Measurements from ENCODE around the gene PIK3CB. TPM values are rescaled to one million over a fixed set of nuclear protein-coding genes. Genes with fewer than 3 reads are reported as not detected.

Gene PIK3CB
- total RNA-seq (11.7 TPM), polyA plus RNA-seq (20.2 TPM)
- long read RNA-seq, donor 1, result 0 reads
- long read RNA-seq, donor 2, partial matches to known transcripts, result 6 of 6 reads
- long read RNA-seq, donor 2, other reads (novel, unspliced or antisense), result 0 of 6 reads
- long read RNA-seq, donor 3, full-length matches to known transcripts, result 2 of 2 reads
- long read RNA-seq, donor 3, partial matches to known transcripts, result 0 of 2 reads
- long read RNA-seq, donor 3, other reads (novel, unspliced or antisense), result 0 of 2 reads
- long read RNA-seq, donor 4, full-length matches to known transcripts, result 1 of 1 reads
- long read RNA-seq, donor 4, partial matches to known transcripts, result 0 of 1 reads
- long read RNA-seq, donor 4, other reads (novel, unspliced or antisense), result 0 of 1 reads
- long read RNA-seq, donor 5, result 0 reads
- long read RNA-seq, donor 6, result 0 reads
- long read RNA-seq, donor 7, full-length matches to known transcripts, result 1 of 1 reads
- long read RNA-seq, donor 7, partial matches to known transcripts, result 0 of 1 reads
- long read RNA-seq, donor 7, other reads (novel, unspliced or antisense), result 0 of 1 reads
- long read RNA-seq, donor 8, result 0 reads
- long read RNA-seq, donor 9, full-length matches to known transcripts, result 1 of 1 reads
- long read RNA-seq, donor 9, partial matches to known transcripts, result 0 of 1 reads
- long read RNA-seq, donor 9, other reads (novel, unspliced or antisense), result 0 of 1 reads
- long read RNA-seq, donor 10, partial matches to known transcripts, result 0 of 1 reads
- long read RNA-seq, donor 10, other reads (novel, unspliced or antisense), result 0 of 1 reads

DNA sequence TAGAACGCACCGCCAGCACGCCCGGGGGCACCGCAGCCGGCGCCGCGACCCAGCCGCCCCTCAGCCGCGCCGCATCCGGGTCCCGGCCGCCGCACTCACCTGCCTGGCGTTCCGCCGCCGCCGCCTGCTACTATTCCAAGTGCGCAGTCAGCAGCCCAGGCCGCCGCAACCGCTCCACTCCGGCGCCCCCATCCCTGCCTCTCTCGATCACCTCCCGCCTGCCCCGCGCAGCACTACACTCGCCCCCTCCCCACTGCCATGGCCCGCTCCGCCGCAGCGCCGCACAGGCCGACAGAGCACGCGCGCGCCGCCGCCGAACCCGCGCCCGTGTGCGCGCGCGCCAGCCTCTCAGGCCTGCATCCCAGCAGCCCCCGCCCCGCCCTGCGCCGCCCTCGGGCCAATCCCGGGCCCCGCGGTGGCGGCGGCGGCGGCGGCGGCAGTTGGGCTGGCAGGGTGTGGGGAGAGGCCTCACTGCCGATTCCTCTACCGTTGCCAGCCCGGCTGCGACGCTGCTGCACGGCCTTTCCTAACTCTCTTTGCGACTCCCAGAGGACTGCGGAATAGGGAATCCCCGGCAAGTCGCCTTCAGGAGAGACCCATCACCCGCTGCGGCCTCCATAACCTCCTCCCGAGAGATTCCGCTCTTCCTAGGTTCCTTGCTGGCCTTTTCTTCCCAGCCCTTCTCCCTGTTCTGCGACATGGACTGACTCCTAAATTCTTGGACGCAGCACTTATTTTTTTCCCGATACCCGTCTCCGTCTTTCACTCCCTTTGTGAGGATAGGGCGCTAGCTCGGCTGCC, at the start of gene PIK3CB:
PIK3CB (minus strand) TSS at position 333 of the 801 bp plus-strand sequence. CDS start 75,585 bp downstream, outside the sequence.
- WGBS, result 2% methylated on average over 88 of the region's 88 CpGs
- H3K27ac ChIP-seq (ENCODE audit: low read depth in 1 of 2, low read length in 1 of 2), result peak within 1 kb of the TSS; percentile 85 to 98

GRCh38 chr3:138881233-138881632, 46.5 kb upstream of the PIK3CB start:
- H3K27ac ChIP-seq (ENCODE audit: low read depth in 1 of 2, low read length in 1 of 2), result no peak overlapping the region
- 93% methylated on average over 2 of the region's 2 CpGs for WGBS

More for the DNA sequence above, at the start of gene PIK3CB:
- no peaks in the 10 kb centered on the region for H3K27me3 ChIP-seq (ENCODE audit: control insufficient read depth in 2 of 2, insufficient read depth in 1 of 2, low read length in 1 of 2)
- peak within 1 kb of the TSS; percentile 83 for H3K4me3 ChIP-seq (ENCODE audit: low read length in 2 of 2)
- peak; percentile 31 to 92 (median 81) for DNase-seq (ENCODE audit: low read depth in 6 of 9, low spot score in 9 of 9)
- H3K9me3 ChIP-seq (ENCODE audit: control insufficient read depth in 2 of 2, insufficient read depth in 1 of 2, low read length in 1 of 2), result no peaks in the 10 kb centered on the region
- H3K36me3 ChIP-seq (ENCODE audit: control insufficient read depth in 2 of 2, insufficient read depth in 2 of 2, low read length in 1 of 2), result no peaks in the 10 kb centered on the region
- H3K4me1 ChIP-seq (ENCODE audit: control insufficient read depth in 2 of 2, insufficient read depth in 2 of 2, low read length in 2 of 2), result peaks cover 8 to 15% of the 10 kb centered on the region in 2 donors

GRCh38 chr3:138879541-138880380, 45.0 kb upstream of the PIK3CB start:
- no peak for DNase-seq (ENCODE audit: low read depth in 6 of 9, low spot score in 9 of 9)
- H3K9me3 ChIP-seq (ENCODE audit: control insufficient read depth in 2 of 2, insufficient read depth in 1 of 2, low read length in 1 of 2), result no peaks in the 10 kb centered on the region
- no peaks in the 10 kb centered on the region for H3K27me3 ChIP-seq (ENCODE audit: control insufficient read depth in 2 of 2, insufficient read depth in 1 of 2, low read length in 1 of 2)
- H3K4me3 ChIP-seq (ENCODE audit: low read length in 2 of 2), result no peak overlapping the region
- no peaks in the 10 kb centered on the region for H3K36me3 ChIP-seq (ENCODE audit: control insufficient read depth in 2 of 2, insufficient read depth in 2 of 2, low read length in 1 of 2)
- no peak overlapping the region for H3K27ac ChIP-seq (ENCODE audit: low read depth in 1 of 2, low read length in 1 of 2)
- WGBS, result 86% methylated on average over 14 of the region's 14 CpGs
- no peaks in the 10 kb centered on the region for H3K4me1 ChIP-seq (ENCODE audit: control insufficient read depth in 2 of 2, insufficient read depth in 2 of 2, low read length in 2 of 2)

More at GRCh38 chr3:138881233-138881632, 46.5 kb upstream of the PIK3CB start:
- no peaks in the 10 kb centered on the region for H3K27me3 ChIP-seq (ENCODE audit: control insufficient read depth in 2 of 2, insufficient read depth in 1 of 2, low read length in 1 of 2)
- DNase-seq (ENCODE audit: low read depth in 6 of 9, low spot score in 9 of 9), result no peak
- H3K9me3 ChIP-seq (ENCODE audit: control insufficient read depth in 2 of 2, insufficient read depth in 1 of 2, low read length in 1 of 2), result no peaks in the 10 kb centered on the region
- no peaks in the 10 kb centered on the region for H3K4me1 ChIP-seq (ENCODE audit: control insufficient read depth in 2 of 2, insufficient read depth in 2 of 2, low read length in 2 of 2)
- no peak overlapping the region for H3K4me3 ChIP-seq (ENCODE audit: low read length in 2 of 2)
- no peaks in the 10 kb centered on the region for H3K36me3 ChIP-seq (ENCODE audit: control insufficient read depth in 2 of 2, insufficient read depth in 2 of 2, low read length in 1 of 2)

DNA sequence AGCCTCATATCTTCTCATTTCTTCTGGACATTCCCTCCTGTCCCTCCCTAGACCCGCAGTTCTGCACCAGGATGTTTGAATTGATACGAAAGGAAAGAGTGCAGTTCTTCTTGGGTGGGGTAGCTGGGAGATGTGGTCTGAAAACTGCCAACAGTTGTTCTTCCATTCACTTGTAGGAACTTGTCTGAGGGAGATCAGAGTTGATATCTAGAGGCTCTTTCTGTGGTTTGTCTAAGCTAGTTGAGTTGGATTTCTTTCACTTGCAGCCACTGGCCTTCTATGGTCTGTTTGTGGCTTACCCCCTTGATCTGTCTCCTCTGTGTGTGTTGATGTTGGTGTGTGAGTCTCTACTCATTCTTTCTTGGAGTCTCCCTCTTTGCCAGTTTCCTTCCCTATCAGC, 42.5 kb upstream of the PIK3CB start:
- no peak overlapping the region for H3K4me3 ChIP-seq (ENCODE audit: low read length in 2 of 2)
- no peaks in the 10 kb centered on the region for H3K36me3 ChIP-seq (ENCODE audit: control insufficient read depth in 2 of 2, insufficient read depth in 2 of 2, low read length in 1 of 2)
- 95% methylated on average over 2 of the region's 2 CpGs for WGBS
- no peaks in the 10 kb centered on the region for H3K9me3 ChIP-seq (ENCODE audit: control insufficient read depth in 2 of 2, insufficient read depth in 1 of 2, low read length in 1 of 2)
- no peak for DNase-seq (ENCODE audit: low read depth in 6 of 9, low spot score in 9 of 9)
- H3K4me1 ChIP-seq (ENCODE audit: control insufficient read depth in 2 of 2, insufficient read depth in 2 of 2, low read length in 2 of 2), result no peaks in the 10 kb centered on the region
- H3K27ac ChIP-seq (ENCODE audit: low read depth in 1 of 2, low read length in 1 of 2), result no peak overlapping the region
- H3K27me3 ChIP-seq (ENCODE audit: control insufficient read depth in 2 of 2, insufficient read depth in 1 of 2, low read length in 1 of 2), result no peaks in the 10 kb centered on the region

DNA sequence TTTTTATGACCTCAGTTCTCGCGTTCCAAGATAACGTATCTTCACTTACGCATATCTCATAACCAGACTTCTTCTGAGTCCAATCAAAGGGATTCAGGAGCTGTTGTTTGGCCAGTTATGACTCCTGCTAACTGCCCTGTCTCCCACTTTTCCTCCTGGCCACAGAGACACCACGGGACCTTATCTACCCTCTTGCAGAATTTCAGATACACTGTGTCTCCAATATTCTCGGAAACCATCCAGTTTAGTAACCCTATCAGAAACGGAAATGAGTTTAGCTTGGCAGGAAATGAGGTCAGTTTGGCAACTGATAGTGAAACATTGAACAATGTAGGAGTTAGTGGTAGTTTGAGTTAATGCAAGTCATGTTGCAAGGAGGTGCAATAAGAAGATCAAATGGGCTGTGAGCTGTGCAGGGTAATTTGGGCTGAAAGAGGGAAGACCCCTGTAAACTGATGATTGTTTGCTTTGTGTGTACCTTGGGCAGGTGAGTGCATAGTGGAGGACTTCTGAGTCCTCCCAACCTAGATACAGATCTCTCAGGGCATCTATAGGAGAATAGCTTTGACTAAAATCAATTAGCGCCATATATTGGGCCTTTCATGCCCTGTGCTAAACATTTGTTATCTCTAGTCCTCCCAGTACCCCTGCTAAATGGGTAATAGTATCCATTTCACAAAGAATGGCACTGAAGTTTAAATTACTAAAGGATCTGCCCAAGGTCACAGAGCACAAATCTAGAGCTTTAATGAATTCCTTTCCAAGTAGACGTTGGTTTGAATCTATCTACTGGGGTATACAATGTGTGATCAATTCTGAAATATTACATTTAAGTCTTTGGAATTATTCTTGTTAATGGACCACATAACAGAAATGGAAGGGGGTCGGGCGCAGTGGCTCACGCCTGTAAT, 41.3 kb upstream of the PIK3CB start:
- no peak overlapping the region for H3K27ac ChIP-seq (ENCODE audit: low read depth in 1 of 2, low read length in 1 of 2)
- H3K4me1 ChIP-seq (ENCODE audit: control insufficient read depth in 2 of 2, insufficient read depth in 2 of 2, low read length in 2 of 2), result no peaks in the 10 kb centered on the region
- 92% methylated on average over 12 of the region's 12 CpGs for WGBS
- no peaks in the 10 kb centered on the region for H3K9me3 ChIP-seq (ENCODE audit: control insufficient read depth in 2 of 2, insufficient read depth in 1 of 2, low read length in 1 of 2)
- H3K27me3 ChIP-seq (ENCODE audit: control insufficient read depth in 2 of 2, insufficient read depth in 1 of 2, low read length in 1 of 2), result no peaks in the 10 kb centered on the region
- no peak for DNase-seq (ENCODE audit: low read depth in 6 of 9, low spot score in 9 of 9)
- no peak overlapping the region for H3K4me3 ChIP-seq (ENCODE audit: low read length in 2 of 2)
- no peaks in the 10 kb centered on the region for H3K36me3 ChIP-seq (ENCODE audit: control insufficient read depth in 2 of 2, insufficient read depth in 2 of 2, low read length in 1 of 2)

DNA sequence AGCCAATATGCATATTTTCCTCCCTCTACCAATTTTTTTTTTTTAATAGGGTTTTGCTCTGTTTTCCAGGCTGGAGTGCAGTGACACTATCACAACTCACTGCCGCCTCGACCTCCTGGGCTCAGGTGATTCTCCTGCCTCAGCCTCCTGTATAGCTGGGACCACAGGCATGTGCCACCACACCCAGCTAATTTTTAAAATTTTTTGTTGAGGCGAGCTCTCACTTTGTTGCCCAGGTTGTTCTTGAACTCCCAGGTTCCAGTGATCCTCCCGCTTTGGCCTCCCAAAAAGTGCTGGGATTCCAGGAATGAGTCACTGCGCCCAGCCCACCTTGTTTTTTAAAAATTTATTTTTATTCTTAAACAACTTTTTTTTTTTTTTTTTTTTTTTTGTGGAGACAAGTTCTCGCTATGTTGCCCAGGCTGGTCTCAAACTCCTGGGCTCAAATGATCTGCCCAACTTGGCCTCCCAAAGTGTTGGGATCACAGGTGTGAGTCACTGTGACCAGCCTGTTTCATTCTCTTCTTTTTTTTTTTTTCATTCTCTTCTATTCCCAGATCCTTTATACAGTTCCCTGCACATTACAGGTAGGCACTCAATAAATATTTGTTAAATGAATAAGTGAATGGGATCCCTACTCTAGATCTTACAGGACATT, 40.5 kb upstream of the PIK3CB start:
- no peak for DNase-seq (ENCODE audit: low read depth in 6 of 9, low spot score in 9 of 9)
- H3K9me3 ChIP-seq (ENCODE audit: control insufficient read depth in 2 of 2, insufficient read depth in 1 of 2, low read length in 1 of 2), result no peaks in the 10 kb centered on the region

GRCh38 chr3:138873471-138874278, 38.9 kb upstream of the PIK3CB start:
- no peak overlapping the region for H3K27ac ChIP-seq (ENCODE audit: low read depth in 1 of 2, low read length in 1 of 2)
- H3K27me3 ChIP-seq (ENCODE audit: control insufficient read depth in 2 of 2, insufficient read depth in 1 of 2, low read length in 1 of 2), result no peaks in the 10 kb centered on the region
- no peaks in the 10 kb centered on the region for H3K9me3 ChIP-seq (ENCODE audit: control insufficient read depth in 2 of 2, insufficient read depth in 1 of 2, low read length in 1 of 2)
- no peak overlapping the region for H3K4me3 ChIP-seq (ENCODE audit: low read length in 2 of 2)
- 74% methylated on average over 10 of the region's 10 CpGs for WGBS
- no peaks in the 10 kb centered on the region for H3K36me3 ChIP-seq (ENCODE audit: control insufficient read depth in 2 of 2, insufficient read depth in 2 of 2, low read length in 1 of 2)
- DNase-seq (ENCODE audit: low read depth in 6 of 9, low spot score in 9 of 9), result no peak
- H3K4me1 ChIP-seq (ENCODE audit: control insufficient read depth in 2 of 2, insufficient read depth in 2 of 2, low read length in 2 of 2), result no peaks in the 10 kb centered on the region

More for the DNA sequence above, 40.5 kb upstream of the PIK3CB start:
- no peaks in the 10 kb centered on the region for H3K36me3 ChIP-seq (ENCODE audit: control insufficient read depth in 2 of 2, insufficient read depth in 2 of 2, low read length in 1 of 2)
- no peak overlapping the region for H3K27ac ChIP-seq (ENCODE audit: low read depth in 1 of 2, low read length in 1 of 2)
- 97% methylated on average over 6 of the region's 6 CpGs for WGBS
- no peaks in the 10 kb centered on the region for H3K27me3 ChIP-seq (ENCODE audit: control insufficient read depth in 2 of 2, insufficient read depth in 1 of 2, low read length in 1 of 2)
- H3K4me3 ChIP-seq (ENCODE audit: low read length in 2 of 2), result no peak overlapping the region
- H3K4me1 ChIP-seq (ENCODE audit: control insufficient read depth in 2 of 2, insufficient read depth in 2 of 2, low read length in 2 of 2), result no peaks in the 10 kb centered on the region

Measured in thymus (tissue), 14 donors.